Globus pallidus (tissue), 1 donor: Measurements from ENCODE around the gene LSG1.
"Not testable (repeated sequence)": the region's sequence is repeated elsewhere in the genome, so short reads cannot be mapped to it uniquely, and the experiment has no call there.

Experiments used
- DNase-seq: peaks from one replicate; pipeline ENCODE4 v3.0.0-alpha.2; 2015; ENCODE audit warnings: low spot score

Gene LSG1

GRCh38 chr3:194654443-194654842, 17.5 kb downstream of the LSG1 start:
- DNase-seq: no peak

- DNase-seq: no peak
Measured at GRCh38 chr3:194647747-194648146, 24.2 kb downstream of the LSG1 start.

DNA sequence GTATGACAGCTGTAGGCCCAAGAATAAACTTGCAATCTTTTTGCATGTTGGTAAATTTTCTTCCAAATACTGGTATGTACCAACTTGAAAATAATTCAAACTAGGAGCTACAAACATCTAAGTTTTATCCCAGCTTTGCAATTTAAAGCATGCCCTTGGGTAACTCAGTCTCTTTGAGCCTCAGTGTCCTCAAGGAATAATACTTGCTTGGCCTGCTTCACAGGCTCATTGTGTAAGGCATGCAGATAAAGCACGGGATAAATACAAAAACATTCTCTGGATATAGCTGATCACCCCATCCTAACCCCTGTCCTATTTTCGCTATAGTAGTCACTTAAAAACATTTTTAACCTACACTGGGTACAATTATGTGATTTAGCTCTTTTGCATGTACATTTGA, 29.2 kb downstream of the LSG1 start:
- no peak for DNase-seq

GRCh38 chr3:194640829-194641228, 31.2 kb downstream of the LSG1 start:
- no peak for DNase-seq

GRCh38 chr3:194638991-194639605, 32.9 kb downstream of the LSG1 start:
- no peak for DNase-seq

- DNase-seq: no peak
Measured at GRCh38 chr3:194637541-194638400, 34.2 kb downstream of the LSG1 start.

- DNase-seq: no peak
Measured at GRCh38 chr3:194637066-194637465, 34.9 kb downstream of the LSG1 start.

GRCh38 chr3:194633349-194634004, 38.5 kb downstream of the LSG1 start, which contains the start of gene TMEM44:
Gene TMEM44, minus strand, starts transcription at chr3:194633419. Its CDS starts 204 bp downstream, at chr3:194633215.
- no peak for DNase-seq

- no peak for DNase-seq
Measured at GRCh38 chr3:194632809-194633348, 39.1 kb downstream of the LSG1 start.

DNA sequence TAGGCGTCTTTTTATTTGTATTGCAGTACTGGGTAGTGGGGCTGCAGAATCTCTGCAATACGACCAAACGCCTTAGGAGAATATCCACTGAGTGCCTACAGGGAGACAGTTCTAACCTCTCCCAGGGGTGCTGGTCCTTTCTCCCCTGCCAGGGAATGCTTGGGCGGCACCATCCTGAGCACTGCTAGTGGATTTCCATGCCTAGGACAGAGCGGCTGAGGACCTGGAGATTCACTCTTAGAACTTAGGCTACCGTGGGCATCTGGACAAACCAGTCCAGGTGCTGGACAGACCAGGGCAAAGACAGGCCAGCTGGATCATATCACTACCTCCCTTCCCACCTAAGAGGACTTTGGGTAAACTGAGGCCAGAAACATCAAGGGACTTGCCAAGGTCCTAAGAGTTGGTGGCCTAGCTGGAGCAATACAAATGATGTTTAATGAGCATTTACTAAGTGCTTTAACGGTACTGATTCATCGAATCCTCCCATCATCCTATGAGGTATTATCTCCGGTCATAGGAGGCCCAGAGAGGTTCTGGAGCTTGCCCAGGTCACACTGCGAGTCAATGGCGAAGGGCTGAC, 39.7 kb downstream of the LSG1 start:
- no peak for DNase-seq

DNA sequence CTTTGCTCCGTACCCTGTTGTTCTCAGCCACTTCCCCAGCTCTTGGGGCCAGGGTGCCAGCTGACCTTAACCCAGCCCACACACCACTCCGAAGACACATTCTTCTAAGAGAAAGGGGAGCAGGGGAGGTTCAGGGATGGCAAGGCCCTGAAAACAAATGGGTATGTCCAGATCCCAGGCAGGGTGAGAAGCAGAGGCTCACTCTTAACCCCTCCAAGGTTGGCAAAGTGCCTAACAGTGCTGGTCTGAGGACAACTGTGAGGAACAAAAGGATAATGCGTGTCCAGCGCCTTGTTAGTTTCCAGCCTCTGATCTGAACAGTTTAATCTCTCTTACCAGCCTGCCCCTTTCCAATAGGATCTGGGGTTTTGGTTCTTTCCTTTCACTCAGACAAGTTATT, 40.3 kb downstream of the LSG1 start:
- no peak for DNase-seq

GRCh38 chr3:194630681-194631080, 41.3 kb downstream of the LSG1 start:
- DNase-seq: not testable (repeated sequence)

DNA sequence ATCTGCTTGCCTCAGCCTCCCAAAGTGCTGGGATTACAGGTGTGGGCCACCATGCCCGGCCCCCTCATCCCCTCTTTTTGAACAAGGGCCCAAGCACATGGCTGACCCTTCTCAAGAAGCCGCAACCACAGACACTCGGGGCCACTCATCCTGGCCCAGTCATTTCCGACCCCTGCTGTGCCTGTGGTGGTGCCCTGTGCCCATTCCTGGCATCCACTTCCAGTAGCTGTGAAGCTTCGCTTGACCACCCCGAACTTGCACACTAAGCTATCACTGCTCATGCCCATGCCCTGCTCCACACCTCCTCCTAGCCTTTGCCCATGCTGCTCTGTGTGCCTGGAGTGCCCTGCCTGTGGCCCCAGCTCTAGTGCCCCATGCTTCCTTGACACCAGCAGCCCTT, 47.0 kb downstream of the LSG1 start:
- no peak for DNase-seq

DNA sequence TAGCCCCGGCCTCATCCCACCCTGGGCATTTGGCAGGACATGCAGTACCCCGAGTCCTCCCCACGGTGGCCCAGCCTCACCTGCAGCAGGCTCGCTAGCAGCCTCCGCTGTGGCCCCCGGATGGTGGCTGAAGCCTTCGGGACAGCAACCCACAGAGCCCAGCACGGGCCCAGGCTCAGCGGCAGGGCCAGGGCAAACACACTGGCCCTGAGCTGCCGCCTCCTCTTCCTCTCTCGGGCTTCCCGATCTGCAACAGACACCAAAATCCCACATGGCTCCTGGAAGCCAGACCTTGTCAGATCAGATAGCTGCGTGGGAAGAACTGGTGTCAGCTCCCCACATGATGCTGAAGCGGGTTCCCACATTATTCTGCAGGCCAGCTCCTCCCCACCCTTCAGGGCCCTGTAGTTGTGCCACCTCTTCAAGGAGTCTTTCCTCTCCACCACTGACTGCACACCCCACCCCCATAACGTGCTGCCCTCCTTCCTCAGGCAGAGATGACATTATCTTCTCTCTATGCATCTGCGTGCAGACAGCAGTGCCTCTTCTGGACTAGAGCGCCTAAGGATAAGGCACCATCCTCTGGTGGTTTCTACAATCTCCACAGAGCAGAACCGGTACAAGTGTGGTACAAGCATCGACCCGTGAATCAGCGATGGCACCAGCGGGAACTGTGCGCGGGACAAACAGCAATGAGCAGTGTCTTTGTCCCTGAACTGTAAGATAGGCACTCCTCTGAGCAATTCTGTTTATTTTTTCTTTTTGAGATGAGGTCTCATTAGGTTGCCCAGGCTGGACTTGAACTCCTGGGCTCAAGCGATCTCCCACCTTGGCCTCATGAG, 48.3 kb downstream of the LSG1 start:
- DNase-seq: no peak

- no peak for DNase-seq
Measured at GRCh38 chr3:194622621-194623340, 49.2 kb downstream of the LSG1 start.

- no peak for DNase-seq
Measured at GRCh38 chr3:194621947-194622346, 50.0 kb downstream of the LSG1 start.

DNA sequence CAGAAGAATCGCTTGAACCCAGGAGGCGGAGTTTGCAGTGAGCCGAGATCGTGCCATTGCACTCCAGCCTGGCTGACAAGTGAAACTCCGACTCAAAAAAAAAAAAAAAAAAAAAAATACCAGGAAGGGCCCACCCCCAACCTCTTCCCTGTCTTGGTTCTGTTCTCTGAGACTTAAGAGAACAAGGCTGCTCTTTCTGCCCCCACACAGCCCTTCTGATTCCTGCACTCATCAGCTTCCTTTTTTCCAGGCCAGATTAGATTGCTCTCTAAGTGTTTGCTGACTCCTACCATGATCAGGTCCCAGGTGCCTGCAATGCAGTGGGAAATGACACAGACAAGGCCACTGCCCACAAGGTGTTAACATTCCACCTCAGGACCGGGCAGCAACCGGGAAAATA, 51.8 kb downstream of the LSG1 start:
- DNase-seq: no peak

GRCh38 chr3:194619741-194620140, 52.2 kb downstream of the LSG1 start:
- DNase-seq: no peak

DNA sequence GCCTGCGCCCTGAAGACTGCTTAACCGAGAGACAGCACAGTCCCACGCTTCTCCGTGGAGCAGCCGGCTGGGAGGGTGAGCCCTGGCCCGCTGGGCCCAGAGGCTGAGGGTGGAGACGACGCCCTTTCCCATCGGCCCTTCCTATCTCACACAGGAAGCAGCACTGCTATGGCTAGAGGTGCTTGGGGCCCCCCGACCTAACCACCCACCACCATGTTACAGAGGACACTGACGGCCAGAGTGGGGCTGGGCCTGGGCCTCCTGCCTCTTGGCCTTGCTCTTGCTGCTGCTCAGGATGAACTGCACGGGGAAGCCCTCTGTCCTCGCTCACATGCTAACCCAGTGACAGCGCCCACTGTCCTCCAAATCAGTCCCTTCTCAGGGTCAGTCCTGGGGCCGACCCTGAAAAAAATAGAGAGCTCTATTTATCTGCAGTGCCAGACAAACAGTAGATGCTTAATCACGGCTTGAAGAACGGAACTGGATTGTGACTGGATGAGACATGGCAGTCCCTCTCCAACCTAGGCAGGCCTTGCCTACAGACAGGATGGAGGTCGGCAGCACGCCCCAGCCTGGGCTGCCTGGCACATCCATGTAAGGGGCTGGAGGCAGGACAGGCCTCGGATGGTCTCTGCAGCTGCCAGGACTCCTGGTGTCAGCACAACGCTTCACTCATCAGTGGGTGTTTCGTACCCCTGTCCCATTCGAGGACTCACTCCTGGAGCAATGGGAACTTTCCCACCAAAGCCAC, 53.0 kb downstream of the LSG1 start:
- DNase-seq: no peak

DNA sequence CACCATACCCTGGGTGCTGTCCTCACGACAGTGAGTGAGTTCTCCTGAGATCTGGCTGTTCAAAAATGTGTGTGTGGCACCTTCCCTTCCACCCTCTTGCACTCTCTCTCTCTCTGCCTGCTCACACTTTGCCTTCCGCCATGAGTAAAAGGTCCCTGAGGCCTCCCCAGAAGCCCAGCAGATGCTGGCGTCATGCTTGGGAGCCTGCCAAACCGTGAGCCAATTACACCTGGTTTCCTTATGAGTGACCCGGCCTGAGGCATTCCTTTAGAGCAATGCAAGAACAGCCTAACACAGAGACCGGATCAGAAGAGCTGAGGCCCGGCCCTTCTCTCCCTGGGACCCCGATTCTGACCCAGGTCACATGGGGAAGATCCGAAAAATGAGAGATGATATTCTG, 54.2 kb downstream of the LSG1 start:
- DNase-seq: no peak
